GM18873 (cell line): ENCODE data around the gene CYTL1.
"Not testable (repeated sequence)": the region's sequence is repeated elsewhere in the genome, so short reads cannot be mapped to it uniquely, and the experiment has no call there.

ENCODE experiments used
- ATAC-seq: cut with Tn5 transposase; IDR thresholded peaks from one replicate; pipeline ENCODE4 v1.9.1; 2021; ENCODE audit warnings: mild to moderate bottlenecking, moderate library complexity, moderate number of reproducible peaks; ENCODE audit not compliant: unreplicated experiment, low FRiP score

The CYTL1 gene

GRCh38 chr4:5019274-5019673 is at the start of gene CYTL1:
Gene CYTL1, minus strand, starts transcription at chr4:5019458. Its CDS starts 13 bp downstream, at chr4:5019445.
- ATAC-seq: no peak

GRCh38 chr4:5067908-5068307 is 48.6 kb upstream of the CYTL1 start:
- no peak for ATAC-seq

DNA sequence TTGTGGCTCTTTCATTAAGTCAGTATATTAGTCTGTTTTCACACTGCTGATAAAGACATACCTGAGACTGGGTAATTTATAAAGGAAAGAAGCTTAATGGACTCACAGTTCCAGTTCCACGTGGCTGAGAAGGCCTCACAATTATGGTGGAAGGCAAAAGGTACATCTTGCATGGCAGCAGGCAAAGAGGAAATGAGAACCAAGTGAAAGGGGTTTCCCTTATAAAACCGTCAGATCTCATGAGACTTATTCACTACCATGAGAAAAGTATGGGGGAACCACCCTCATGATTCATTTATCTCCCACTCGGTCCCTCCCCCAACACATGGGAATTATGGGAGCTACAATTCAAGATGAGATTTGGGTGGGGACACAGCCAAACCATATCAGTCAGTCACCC is 47.7 kb upstream of the CYTL1 start:
- not testable (repeated sequence) for ATAC-seq

- ATAC-seq: no peak
Measured at GRCh38 chr4:5066101-5066500, 46.8 kb upstream of the CYTL1 start.

GRCh38 chr4:5055411-5055810 is 36.2 kb upstream of the CYTL1 start:
- ATAC-seq: no peak

DNA sequence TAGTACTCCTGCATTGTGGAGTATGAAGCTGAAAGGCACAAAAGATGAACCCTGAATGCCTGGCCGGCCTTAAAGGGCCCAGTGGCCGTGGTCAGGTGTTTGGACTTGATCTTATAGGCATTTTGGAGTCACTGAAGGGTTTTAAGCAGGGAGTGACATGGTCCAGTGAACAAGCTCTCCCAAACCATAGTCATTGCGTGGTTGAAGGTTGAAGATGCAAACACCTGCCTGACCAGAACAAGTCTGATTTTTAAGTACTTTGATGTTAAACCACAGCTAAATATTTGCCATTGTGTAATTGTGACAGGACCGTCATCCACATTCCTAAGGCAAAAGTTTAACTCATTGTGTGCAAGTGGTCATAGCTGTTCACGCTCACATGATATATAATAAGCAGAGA is 35.3 kb upstream of the CYTL1 start:
- no peak for ATAC-seq

DNA sequence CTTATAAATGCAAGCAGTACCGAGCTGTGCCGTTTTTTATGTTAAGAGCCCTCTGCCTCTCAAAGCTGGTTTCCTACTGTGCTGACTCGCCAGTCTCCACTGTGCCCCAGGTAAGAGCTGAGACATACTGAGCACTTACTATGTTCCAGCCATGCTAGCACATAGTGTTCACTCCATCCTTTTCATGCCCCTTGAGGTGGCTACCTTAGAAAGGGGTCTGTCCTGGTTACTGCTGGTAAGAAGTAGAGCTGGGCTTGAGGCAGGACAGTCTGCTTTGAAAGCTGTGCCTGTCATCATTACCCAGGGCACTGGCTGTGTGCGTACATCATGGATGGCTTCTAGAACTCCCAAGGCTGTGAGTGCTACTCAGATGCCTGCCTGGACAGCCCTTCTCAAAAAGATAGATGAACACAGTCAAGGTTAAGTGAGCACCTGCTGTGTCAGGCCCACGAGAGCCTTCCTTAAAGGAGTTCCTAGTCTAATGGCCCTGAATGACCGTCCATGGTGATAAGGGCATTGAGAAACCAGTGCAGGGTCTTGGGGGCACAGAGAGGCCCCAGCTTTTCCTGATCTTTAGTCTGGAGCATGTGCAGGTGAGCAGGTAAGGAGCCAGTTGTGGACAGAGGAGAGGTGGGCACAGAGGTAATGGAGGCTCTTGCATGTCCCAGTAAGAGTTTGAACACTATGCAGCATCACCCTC is 33.6 kb upstream of the CYTL1 start:
- no peak for ATAC-seq

- ATAC-seq: no peak
Measured at GRCh38 chr4:5052204-5052702, 33.0 kb upstream of the CYTL1 start.

DNA sequence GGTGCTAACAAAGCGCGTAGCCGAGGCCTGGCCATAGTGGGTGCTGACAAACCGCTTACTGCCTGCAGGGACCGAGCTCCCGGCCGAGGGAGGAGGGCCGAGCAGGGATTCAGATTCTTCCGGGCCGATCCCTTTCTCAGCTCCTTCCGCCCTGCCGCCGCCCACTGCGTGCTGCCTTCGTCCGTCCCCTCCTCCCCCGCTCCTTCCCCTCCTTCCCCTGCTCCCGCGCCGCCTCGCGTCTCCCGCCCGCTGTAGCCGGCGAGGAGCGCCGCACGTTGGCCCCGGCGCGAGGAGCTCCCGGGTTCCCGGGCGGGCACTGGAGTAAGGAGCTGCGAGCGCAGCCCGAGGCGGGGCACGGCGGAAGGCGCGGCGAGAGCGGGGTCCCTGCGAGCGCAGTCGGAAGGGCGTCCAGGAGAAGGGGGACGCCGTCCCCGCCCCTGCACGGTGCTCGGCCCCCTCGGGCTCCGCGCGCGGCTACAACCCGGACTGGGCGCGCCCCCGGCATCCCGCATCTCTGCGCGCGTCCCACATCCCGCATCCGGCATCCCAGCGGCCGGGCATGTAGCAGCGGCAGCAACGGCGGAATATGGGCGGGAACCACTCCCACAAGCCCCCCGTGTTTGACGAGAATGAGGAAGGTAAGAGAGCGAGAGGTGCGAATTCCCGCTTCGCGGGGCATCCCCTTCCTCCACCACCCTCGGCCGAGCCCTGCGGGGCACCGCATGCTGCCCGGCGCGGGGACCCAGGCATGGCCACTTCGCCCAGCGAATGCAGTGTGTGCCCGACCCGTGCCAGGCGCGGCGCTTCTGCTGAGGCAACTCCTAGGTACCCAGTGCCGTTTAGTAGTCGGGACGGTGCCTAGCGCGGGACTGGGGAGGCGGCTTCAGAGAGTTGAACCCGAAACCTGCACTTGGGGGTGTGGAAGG is 32.3 kb upstream of the CYTL1 start, which contains the start of gene STK32B:
TSS of gene STK32B (plus strand) at position 203 of the 926 bp plus-strand sequence.
- no peak for ATAC-seq

- no peak for ATAC-seq
Measured at GRCh38 chr4:5050520-5051277, 31.4 kb upstream of the CYTL1 start.

- no peak for ATAC-seq
Measured at GRCh38 chr4:5048721-5049120, 29.5 kb upstream of the CYTL1 start.

GRCh38 chr4:5045097-5045496 is 25.8 kb upstream of the CYTL1 start:
- ATAC-seq: no peak

- ATAC-seq: no peak
Measured at GRCh38 chr4:5044341-5044740, 25.1 kb upstream of the CYTL1 start.

- no peak for ATAC-seq
Measured at GRCh38 chr4:5043579-5043978, 24.3 kb upstream of the CYTL1 start.

GRCh38 chr4:5041699-5042098 is 22.4 kb upstream of the CYTL1 start:
- ATAC-seq: no peak

GRCh38 chr4:5040856-5041620 is 21.8 kb upstream of the CYTL1 start:
- no peak for ATAC-seq

GRCh38 chr4:5039800-5040199 is 20.5 kb upstream of the CYTL1 start:
- no peak for ATAC-seq

GRCh38 chr4:5037553-5038551 is 18.6 kb upstream of the CYTL1 start:
- ATAC-seq: no peak

- ATAC-seq: no peak
Measured at GRCh38 chr4:5036239-5036638, 17.0 kb upstream of the CYTL1 start.
